Activated naive CD4-positive, alpha-beta T cell treated with Interleukin-2 at 50 U/mL for 16 hours (primary cell): Measurements from ENCODE around the gene UBE2H.

Experiments
- DNase-seq: peaks from one replicate; pipeline ENCODE4 v3.0.0-alpha.2; 2020

UBE2H gene

DNA sequence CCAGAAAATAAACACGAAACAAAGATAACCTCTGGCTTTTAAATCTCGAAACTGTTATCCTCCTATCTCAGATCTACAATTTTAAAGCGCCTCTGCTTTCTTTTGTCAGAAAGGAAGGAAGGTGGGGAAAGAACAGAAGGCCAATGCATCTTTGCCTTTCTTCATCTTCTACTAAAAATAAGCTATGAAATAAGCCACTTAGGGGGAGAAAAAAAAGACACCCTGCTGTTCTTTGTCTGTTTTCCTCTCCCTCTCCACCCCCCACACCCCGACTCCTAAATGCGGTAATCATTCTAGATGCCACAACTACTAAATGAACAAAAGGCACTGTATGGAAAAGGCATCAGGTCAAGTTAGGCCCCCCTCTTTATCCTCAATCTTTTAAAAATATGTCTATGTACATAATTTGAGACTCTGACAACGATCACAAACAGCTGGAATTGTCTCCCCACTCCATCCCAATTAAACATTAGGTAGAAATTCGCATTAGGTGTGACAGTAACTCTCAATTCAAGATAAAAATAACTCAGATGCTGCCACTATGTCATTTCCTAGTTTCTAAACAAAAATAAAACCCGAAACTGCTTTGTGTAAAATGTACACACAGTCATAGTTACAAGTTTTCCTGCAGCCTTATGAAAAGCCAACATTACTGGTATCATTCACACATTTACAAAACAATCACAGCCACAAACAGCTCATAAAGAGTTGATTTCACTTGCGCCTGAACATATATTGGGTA, 2.4 kb downstream of the UBE2H start:
- no peak for DNase-seq

DNA sequence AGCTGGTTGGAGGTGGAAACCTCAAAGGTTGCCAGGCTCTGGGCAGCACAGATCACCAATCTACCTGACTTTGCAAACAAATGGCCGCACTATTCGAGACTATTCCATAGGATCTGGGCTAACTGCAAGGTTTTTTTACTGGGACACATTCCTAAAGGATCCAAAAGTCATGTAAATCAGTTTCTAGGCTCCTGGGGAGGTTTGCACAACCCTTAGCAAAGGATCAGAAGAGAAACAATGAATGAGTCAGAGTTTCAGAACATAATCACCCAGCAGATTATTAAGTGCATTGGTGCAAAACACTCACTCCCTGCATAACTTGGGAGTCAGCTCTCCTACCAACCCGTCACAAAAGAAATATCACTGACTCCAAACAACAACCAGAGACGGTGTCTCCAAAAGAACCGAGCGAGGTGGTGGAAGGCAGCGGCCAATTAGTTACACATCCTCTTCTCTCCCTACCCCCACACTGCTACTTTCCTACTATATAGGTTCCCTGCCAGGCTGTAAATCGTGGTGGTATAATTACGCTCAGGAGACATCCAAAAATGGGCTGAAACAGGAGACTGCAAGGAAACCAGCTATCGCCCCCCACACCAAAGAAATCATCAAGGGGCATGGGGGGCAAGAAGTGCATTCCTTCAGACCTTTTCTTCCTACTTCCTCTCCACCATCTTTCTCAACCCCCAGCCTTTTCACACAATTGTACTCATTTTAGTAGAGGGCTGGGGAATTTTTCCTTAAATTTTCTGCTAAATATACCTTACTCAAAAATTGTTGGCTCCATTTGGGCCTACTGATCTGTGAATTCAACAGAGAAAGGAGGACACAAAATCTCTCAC, 3.2 kb downstream of the UBE2H start:
- DNase-seq, result peak; percentile 20

DNA sequence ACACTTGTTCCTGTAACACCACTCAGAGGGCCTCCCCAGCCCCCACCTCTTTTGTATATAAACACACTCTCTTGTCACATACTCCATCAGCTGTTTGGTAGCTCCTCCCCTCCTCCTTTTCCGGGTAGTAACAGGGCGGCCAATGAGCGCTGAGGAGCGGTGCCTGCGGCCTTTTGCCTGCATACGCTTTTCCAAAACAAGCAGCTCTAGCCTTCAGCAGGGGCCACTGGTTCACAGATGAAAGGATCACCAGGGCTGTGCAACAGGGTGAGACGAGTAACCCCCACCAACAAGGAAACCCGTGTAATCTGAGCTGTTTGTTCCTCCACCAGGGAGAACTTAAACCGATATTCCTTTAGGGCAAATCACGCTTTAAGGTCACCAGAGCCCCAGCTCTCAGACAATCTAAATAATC, 3.9 kb downstream of the UBE2H start:
- peak; percentile 78 for DNase-seq

DNA sequence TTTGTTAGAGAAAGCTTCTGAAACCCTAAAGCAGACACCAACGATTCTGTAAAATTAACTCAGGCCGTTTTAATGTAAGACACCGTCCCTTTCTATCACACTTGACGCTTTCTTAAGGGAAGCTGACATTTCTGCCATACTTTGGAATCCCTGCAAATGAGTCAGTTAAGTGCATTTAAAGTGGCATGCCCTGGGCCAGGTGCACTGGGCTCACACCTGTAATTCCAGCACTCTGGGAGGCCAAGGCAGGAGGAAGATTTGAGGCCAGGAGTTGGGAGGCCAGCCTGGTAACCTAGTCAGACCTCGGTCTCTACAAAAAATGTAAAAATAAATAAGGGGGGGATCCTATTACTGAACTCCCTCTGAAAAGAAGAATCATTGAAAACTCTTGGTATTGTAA, 4.4 kb downstream of the UBE2H start:
- DNase-seq, result no peak

DNA sequence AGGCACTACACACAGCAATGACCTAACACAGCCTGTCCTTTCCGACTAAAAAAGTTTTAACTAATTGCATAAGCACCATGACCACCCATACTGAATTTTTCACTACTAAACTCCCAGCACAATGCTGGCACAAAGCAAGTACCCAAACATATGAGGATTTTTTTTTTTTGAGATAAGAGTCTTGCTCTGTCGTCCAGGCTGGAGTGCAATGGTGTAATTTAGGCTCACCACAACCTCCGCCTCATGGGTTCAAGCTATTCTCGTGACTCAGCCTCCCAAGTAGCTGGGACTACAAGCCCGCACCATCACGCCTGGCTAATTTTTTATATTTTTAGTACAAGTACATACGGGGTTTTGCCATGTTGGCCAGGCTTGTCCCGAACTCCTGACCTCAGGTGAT, 5.1 kb downstream of the UBE2H start:
- no peak for DNase-seq

DNA sequence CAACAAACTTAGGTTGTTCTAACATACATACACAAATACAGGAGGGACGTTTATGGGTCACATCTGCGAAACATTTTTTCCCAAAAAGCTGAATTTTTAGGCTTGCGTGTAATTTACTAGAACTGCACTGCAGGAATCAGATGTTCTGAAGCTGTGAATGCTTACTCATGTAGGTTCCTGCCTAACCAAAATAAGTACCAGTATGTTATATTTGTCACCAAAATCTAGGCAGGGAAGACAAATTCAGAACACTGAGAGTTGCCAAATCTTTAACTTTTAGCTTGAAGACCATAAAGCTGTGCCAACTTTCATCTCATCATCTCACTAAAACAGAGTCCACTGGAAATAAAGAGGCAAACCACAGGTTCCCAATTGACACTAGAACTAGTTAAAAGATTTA, 5.7 kb downstream of the UBE2H start:
- no peak for DNase-seq

- no peak for DNase-seq
These were observed 6.5 kb downstream of the UBE2H start for GRCh38 chr7:129946282-129946681.

GRCh38 chr7:129943352-129943751, 9.4 kb downstream of the UBE2H start:
- DNase-seq, result no peak

- no peak for DNase-seq
These were observed 12.4 kb downstream of the UBE2H start for GRCh38 chr7:129940329-129940728.

GRCh38 chr7:129939881-129940280, 12.9 kb downstream of the UBE2H start:
- DNase-seq, result no peak

DNA sequence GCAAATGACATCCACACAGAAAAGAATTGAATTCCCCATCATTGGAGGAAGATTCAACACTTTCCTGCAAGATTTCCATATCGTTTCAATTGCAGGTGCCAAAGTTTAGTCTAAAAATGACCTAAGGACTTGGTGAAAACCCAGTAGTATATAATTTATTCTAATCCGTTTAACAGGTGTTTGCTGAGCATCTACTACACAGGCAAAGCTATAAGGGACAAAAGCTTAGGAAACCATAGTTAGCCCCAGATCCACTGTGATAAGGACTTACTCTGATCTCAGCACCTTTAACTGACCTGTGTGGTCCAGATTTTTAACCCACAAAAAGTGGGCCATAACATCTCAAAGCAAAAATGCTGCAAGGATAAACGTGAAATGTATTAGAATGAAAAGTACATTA, 19.1 kb downstream of the UBE2H start:
- DNase-seq, result no peak

DNA sequence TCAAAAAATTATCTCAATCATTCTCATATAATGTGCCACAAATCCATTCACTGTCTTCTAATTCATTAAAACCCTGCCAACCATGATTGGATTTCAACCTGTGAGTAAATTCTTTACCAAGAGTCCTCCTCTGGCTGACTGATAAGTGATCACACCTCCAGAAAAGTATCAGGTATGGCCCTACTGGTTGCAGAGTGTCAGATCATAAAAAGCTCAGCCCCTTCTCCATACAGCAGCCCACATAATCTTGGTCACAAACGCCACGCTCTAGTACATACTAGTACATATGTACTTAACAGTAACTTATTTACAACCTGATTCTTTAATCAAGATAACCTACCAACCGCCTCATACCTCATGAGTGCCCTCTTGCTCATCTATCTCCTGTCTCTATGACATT, 26.1 kb downstream of the UBE2H start:
- no peak for DNase-seq

DNA sequence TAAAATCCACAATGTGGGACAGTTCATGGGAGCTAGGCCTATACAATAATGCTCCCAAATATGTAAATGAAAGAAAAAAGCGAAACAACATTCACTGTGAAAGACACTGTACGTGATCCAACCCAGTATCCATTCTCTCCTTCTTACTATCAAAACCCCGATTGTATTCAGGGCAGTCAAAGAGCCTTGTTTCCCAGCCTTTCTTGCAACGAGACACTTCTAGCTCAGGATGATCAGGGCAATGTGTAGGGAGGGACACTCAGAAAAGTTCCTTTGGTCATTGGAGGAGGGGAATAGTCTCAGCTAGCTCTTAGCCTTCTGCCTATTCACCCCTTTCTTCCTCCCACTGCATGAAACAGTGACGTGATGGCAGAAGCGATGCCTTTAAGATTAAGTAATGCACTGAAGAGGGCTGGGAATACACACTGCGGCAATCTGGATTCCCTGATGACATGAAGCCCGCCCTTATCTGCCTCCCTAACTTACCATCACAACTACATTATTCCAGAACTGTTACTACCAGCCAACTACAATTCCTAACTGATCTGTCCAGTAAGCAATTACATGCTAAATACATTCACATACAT, 27.3 kb downstream of the UBE2H start:
- no peak for DNase-seq

GRCh38 chr7:129924602-129925001, 28.2 kb downstream of the UBE2H start:
- DNase-seq, result no peak

- DNase-seq, result no peak
These were observed 29.1 kb downstream of the UBE2H start for GRCh38 chr7:129923709-129924108.

- no peak for DNase-seq
These were observed 33.3 kb downstream of the UBE2H start for GRCh38 chr7:129919492-129919891.

- DNase-seq, result no peak
These were observed 33.8 kb downstream of the UBE2H start for GRCh38 chr7:129918922-129919321.

- DNase-seq, result no peak
These were observed 34.8 kb downstream of the UBE2H start for GRCh38 chr7:129917934-129918333.

- no peak for DNase-seq
These were observed 38.1 kb downstream of the UBE2H start for GRCh38 chr7:129914536-129915272.

DNA sequence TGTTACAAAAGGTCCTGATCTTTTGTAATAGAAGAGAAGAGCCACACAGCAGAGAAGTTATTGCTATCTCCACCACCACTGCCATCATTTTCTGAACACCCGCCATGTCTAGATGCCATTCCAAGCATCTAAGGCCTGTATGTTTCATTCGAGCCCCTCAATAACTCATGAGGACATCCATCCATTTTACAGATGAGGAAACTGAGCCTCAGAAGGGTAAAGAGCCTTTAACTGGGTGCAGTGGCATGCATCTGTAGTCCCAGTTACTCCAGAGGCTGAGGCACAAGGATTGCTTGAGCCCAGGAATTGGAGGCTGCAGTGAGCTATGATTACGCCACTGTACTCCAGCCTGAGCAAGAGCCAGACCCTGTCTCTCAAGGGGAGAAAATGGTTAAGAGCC, 39.3 kb downstream of the UBE2H start:
- no peak for DNase-seq

GRCh38 chr7:129911790-129912189, 41.0 kb downstream of the UBE2H start:
- DNase-seq, result no peak

DNA sequence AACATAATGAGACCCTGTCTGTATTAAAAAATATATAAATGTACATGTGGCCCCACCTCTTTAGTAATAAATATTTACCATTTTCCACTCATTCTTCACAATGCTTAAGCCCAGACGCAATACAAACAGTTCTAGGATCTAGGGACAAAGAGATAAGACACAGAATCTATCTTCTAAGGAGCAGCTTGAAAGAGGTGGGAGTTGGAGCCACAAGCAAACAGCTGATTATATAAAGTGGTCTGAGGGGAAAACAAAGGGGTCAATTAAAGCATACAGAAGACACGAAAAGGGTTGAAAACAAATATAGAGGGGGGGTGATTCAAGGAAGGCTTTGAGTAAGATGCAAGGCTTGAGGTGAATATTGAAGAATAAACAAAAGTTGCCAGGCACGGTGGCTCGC, 43.1 kb downstream of the UBE2H start:
- DNase-seq, result no peak

- DNase-seq, result no peak
These were observed 44.6 kb downstream of the UBE2H start for GRCh38 chr7:129908181-129908580.
